A549 treated with GW870086 at 1 μM for 4 hours (cell line): ENCODE results near the gene MAP4. TPM values are rescaled to one million over a fixed set of nuclear protein-coding genes. Genes with fewer than 3 reads are reported as not detected.

ENCODE experiments used
- total RNA-seq: library from RNA; stranded (reverse); fragments of 200-300 nt; extraction: Qiagen RNA extraction; gene quantifications from 5 replicates; pipeline ENCODE4 v1.2.3, GENCODE V29; 2022; ENCODE audit warnings: low read depth

The MAP4 gene
- total RNA-seq: 89.0 to 106 TPM (median 97.8 TPM) in 5 replicates

GRCh38 chr3:48016301-48016973 is at the start of gene MAP4:
Gene MAP4 (minus strand): TSS chr3:48016416. CDS start chr3:47998860, 17,556 bp downstream.

GRCh38 chr3:47802734-47803479 is 213.3 kb downstream of the MAP4 start, which contains the start of gene DHX30:
Gene DHX30 (plus strand): TSS chr3:47803138. CDS start chr3:47810684, 7,546 bp downstream.

Other genes with a start within 250 kb of the MAP4 start
- gene SMARCC1, start 234.5 kb downstream of the MAP4 start, total RNA-seq: 20.1 to 26.6 TPM (median 25.4 TPM) in 5 replicates
- gene DHX30, start 213.3 kb downstream of the MAP4 start, total RNA-seq: 38.6 to 47.3 TPM (median 43.7 TPM) in 5 replicates
- gene CDC25A, start 172.0 kb upstream of the MAP4 start, total RNA-seq: 8.4 to 10.6 TPM (median 8.9 TPM) in 5 replicates
- gene CAMP, start 207.1 kb upstream of the MAP4 start, total RNA-seq: not detected in 5 replicates
- 2.3 to 2.7 TPM (median 2.5 TPM) in 5 replicates for gene ZNF589, start 224.7 kb upstream of the MAP4 start, total RNA-seq